ENCODE measurements around the gene C2.
"Not testable (repeated sequence)": the region's sequence is repeated elsewhere in the genome, so short reads cannot be mapped to it uniquely, and the experiment has no call there.

Gene C2

GRCh38 chr6:31958741-31959739, 31.5 kb downstream of the C2 start, which contains the start of the genes NELFE and SKIC2:
NELFE (minus strand) TSS chr6:31958971; CDS start chr6:31958446, 525 bp downstream.
SKIC2 (plus strand) TSS chr6:31959175; CDS start chr6:31959193, 18 bp downstream.
- DNase-seq = peak; percentile 98

DNA sequence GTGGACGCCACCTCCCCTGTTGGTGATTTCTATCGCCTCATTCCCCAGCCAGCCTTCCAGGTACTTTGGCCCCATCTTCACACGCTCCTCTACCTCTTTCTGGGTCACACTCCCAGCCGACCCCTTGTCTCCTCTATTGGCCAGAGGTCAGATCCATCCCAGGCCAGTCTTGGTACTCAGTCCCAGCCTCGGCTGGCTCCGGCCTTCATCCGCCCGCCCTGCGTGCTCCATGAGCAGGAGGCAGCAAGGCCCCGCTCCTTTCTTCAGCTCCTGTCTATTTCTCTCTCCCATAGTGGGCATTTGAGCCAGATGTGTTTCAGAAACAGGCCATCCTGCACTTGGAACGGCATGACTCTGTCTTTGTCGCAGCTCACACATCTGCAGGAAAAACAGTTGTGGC, 34.1 kb downstream of the C2 start:
- no peak for DNase-seq

DNA sequence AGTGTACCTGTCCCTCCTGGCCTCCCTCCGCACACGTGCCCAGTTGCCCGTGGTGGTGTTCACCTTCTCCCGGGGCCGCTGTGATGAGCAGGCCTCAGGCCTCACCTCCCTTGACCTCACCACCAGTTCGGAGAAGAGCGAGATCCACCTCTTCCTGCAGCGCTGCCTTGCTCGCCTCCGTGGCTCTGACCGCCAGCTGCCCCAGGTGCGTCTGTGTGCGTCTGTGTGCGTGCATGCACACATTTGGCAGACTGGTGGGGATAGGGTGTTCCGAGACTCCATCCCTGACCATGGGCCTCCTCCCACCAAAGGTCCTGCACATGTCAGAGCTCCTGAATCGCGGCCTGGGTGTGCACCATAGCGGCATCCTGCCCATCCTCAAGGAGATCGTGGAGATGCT, 36.4 kb downstream of the C2 start:
- DNase-seq = no peak

GRCh38 chr6:31965700-31966099, 38.2 kb downstream of the C2 start:
- no peak for DNase-seq

- DNase-seq = no peak
Measured at GRCh38 chr6:31966506-31966905, 39.0 kb downstream of the C2 start.

DNA sequence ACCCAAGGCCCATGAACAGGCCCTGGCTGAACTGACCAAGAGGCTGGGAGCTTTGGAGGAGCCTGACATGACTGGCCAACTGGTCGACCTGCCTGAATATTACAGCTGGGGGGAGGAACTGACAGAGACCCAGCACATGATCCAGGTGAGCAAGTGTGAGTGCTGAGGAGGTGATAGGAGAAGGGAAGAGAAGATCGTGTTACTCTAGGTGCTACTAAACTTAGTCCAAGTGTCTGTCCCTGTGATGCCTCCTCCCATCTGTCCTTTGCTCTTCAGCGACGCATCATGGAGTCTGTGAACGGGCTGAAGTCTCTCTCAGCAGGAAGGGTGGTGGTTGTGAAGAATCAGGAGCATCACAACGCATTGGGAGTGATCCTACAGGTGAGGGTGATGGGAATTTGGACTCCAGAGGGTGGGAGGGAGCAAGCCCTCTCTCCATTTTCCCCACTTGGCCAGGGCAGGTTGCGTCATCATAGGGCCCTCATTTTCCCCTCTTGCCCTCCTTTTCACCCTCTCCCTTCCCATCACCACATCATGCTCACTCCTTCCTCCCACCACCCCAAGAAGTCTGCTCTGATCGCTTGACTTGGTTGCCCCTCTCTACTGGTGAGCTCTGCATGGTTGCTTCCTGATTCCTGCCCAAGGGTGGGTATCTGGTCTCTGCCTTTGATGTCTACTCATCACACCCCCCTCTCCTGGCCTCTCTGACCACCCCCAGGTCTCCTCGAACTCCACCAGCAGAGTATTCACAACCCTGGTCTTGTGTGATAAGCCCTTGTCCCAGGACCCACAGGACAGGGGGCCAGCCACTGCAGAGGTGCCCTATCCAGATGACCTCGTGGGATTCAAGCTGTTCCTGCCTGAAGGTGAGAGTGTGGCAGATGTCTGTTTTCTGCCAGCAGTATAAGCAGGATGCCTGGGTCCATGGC, 39.7 kb downstream of the C2 start:
- no peak for DNase-seq

DNA sequence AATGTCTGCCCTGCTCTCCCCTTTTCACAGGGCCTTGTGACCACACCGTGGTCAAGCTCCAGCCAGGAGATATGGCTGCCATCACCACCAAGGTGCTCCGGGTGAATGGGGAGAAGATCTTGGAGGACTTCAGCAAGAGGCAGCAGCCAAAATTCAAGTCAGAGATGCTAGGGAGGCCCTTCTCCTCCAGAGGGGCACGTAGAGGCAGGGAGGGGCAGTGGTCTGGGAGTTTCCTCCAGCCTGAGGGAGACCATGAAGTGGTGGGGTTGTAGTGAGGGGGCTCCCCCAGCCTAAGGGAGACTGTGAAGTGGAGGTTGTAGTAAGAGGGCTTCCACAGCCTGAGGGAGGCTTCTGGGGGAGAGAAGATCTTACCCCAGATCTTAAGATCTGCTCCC, 40.4 kb downstream of the C2 start:
- no peak for DNase-seq

GRCh38 chr6:31968326-31968725, 40.8 kb downstream of the C2 start:
- DNase-seq = no peak

DNA sequence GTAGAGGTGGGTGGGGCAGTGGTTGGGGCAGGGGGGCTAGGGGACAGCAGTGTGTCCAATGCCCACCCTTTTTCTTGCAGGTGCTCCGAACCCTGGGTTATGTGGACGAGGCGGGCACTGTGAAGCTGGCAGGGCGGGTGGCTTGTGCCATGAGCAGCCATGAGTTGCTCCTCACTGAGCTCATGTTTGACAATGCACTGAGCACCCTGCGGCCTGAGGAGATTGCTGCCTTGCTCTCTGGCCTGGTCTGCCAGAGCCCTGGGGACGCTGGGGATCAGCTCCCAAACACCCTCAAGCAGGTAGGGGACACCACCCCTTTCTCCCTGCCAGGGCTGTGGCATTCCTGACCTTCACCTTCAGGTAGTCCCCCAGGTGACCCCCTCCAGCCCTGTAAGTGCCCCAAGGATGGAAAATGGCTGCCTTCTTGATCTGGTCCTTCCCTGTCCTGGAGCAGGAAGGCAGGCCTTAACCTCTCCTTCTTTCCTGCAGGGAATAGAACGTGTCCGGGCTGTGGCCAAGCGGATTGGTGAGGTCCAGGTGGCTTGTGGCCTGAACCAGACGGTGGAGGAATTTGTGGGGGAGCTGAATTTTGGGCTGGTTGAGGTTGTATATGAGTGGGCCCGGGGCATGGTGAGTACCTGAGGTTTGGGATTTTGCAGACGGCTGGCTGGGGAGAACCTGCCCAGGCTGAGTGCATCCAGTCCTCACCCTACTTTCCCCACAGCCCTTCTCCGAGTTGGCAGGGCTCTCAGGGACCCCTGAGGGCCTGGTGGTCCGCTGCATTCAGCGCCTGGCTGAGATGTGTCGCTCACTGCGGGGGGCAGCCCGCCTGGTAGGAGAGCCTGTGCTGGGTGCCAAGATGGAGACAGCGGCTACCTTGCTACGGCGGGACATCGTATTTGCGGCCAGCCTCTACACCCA, 41.5 kb downstream of the C2 start:
- no peak for DNase-seq

- no peak for DNase-seq
Measured at GRCh38 chr6:31969712-31970603, 42.4 kb downstream of the C2 start.

- DNase-seq = peak; percentile 40
Measured at GRCh38 chr6:31970604-31971271, 43.2 kb downstream of the C2 start.

DNA sequence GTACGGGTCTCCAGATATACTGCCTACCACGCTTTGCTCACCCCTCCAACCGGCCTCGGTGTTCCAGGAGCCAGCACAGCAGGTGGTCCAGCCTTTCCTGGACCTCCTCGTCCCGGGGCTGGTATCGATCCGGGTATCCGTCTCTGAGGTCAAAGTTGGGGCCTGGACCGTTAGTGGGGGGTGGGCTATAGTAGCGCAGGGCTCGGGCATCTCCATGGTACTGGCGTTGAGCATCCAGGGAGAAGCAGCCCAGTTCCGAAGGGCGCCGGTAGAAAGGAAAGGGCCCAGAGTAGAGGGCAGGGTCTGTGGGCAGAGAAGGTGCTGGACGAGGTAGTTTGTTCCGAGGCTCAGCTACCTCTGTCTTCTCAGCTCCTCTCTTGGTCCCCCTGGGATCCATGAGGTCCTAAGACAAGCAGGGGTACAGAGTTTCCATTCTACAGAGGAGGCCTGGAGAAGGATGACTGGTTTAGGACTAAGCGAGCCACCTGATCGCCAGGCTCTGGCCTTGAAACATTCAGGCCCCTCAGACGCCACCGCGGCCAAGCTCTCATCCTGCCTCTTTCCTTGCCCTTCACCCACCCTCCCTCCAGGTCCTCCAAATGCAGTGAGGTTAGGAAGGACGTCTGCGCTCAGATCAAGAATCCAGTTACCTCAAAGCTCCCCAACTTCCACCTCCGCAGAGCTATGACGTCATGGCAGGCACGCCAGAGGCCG, 43.9 kb downstream of the C2 start:
- DNase-seq = no peak

DNA sequence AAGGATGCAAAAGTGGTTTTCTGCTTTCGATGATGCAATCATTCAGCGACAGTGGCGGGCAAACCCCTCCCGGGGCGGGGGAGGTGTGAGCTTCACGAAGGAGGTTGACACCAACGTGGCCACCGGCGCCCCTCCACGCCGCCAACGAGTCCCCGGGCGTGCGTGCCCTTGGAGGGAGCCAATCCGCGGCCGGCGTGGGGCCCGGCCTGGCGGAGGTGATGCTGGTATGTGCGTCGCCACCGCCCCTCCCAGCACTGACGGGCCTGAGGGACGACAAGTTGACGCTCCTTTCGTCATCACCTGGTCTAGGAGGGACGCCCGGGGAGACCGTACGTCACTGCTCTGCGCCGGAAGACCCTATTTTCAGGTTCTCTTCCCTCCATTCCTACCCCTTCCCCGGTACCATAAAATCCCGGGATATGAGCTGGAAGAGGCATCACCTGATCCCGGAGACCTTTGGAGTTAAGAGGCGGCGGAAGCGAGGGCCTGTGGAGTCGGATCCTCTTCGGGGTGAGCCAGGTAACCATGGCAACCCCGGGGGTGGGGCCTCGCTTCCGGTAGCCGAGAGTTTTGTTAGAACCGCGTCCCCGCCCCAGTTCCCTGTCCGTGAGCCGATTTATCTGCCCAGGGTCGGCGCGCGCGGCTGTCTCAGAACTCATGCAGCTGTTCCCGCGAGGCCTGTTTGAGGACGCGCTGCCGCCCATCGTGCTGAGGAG, 44.6 kb downstream of the C2 start, which contains the start of gene DXO:
DXO (minus strand) TSS at position 146 of the 716 bp plus-strand sequence. CDS start 463 bp downstream, outside the sequence.
- peak; percentile 99 for DNase-seq

- DNase-seq = no peak
Measured at GRCh38 chr6:31972709-31973350, 45.3 kb downstream of the C2 start.

DNA sequence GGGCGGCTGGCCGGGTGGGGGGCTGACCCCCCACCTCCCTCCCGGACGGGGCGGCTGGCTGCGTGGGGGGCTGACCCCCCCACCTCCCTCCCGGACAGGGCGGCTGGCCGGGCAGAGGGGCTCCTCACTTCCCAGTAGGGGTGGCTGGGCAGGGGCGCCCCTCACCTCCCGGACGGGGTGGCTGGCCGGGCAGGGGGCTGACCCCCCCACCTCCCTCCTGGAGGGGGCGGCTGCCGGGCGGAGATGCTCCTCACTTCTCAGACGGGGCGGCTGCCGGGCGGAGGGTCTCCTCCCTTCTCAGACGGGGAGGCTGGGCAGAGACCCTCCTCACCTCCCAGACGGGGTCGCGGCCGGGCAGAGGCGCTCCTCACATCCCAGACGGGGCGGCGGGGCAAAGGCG, 48.5 kb downstream of the C2 start:
- DNase-seq = not testable (repeated sequence)

- DNase-seq = no peak
Measured at GRCh38 chr6:31977816-31978431, 50.4 kb downstream of the C2 start.

DNA sequence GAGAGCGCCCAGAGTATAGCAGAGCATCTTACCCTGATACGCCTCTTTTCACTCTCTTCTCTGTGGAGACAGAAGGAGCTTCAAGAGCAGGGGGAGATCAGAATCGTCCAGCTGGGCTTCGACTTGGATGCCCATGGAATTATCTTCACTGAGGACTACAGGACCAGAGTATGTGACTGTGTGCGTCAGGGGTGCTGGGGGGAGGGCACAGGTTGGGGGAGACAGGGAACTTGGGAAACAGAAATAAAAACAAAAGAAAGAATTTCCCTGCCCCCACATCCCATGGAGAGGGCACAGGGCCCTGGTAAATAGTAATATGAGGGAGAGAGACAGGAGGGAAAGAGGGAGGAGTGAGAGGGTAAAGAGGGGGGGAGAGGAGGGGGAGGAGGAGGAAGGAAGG, 51.3 kb downstream of the C2 start:
- DNase-seq = no peak
